ENCODE data around the gene PPHLN1. TPM values are rescaled to one million over a fixed set of nuclear protein-coding genes. Genes with fewer than 3 reads are reported as not detected.

The PPHLN1 gene
- total and polyA plus RNA-seq, 7 experiments from 2014 or later: 89.1 to 182 (median 90.9) TPM

- DNase-seq (peak in 1 of 9 donors; percentile 1), ATAC-seq (no peak)
- H3K4me1 ChIP-seq (ENCODE audit: control insufficient read depth in 2 of 2, insufficient read depth in 2 of 2, low read length in 2 of 2): no peaks in the 10 kb centered on the region
- no peak overlapping the region for H3K4me3 ChIP-seq (ENCODE audit: low read length)
- Mint-ChIP-seq H3K9me3 (peaks cover 0 to 2% (median 0%) of the 10 kb centered on the region in 11 donors), H3K4me1 (peaks cover 0 to 8% (median 0%) of the 10 kb centered on the region in 7 donors), H3K4me3 (no peak overlapping the region), H3K27ac (no peak overlapping the region), H3K36me3 (no peaks in the 10 kb centered on the region), H3K27me3 (peaks cover 0 to under 1% (median 0%) of the 10 kb centered on the region in 5 donors)
- no peaks in the 10 kb centered on the region for H3K27me3 ChIP-seq (ENCODE audit: control insufficient read depth in 2 of 2, insufficient read depth in 2 of 2, low read length in 2 of 2)
- intact Hi-C loops (cut with micrococcal nuclease): no loop called here
- no peaks in the 10 kb centered on the region for H3K36me3 ChIP-seq (ENCODE audit: control insufficient read depth in 2 of 3, insufficient read depth in 3 of 3, low read length in 3 of 3)
- CTCF ChIA-PET: no interaction called here
- no peaks in the 10 kb centered on the region for H3K9me3 ChIP-seq (ENCODE audit: control insufficient read depth in 2 of 3, low read length in 3 of 3)
- no peak overlapping the region for H3K27ac ChIP-seq (ENCODE audit: low read depth, low read length)
- POLR2A ChIA-PET: no interaction called here
Observed at GRCh38 chr12:42296503-42297109, 29.4 kb upstream of the PPHLN1 start.

GRCh38 chr12:42298887-42299286 is 27.1 kb upstream of the PPHLN1 start:
- ATAC-seq (no peak), DNase-seq (no peak)
- H3K4me1 Mint-ChIP-seq: peaks cover 0 to 8% (median 0%) of the 10 kb centered on the region in 7 donors
- peaks cover 0 to 2% (median 0%) of the 10 kb centered on the region in 11 donors for H3K9me3 Mint-ChIP-seq
- CTCF ChIA-PET: interaction anchor here (1.5 kb wide), 1 partner anchor 19 kb away, joined by 5 read pairs; no protein-coding TSS in a partner anchor
- H3K27me3 Mint-ChIP-seq: no peaks in the 10 kb centered on the region
- H3K27ac Mint-ChIP-seq: no peak overlapping the region
- POLR2A ChIA-PET: no interaction called here
- no peak overlapping the region for H3K4me3 ChIP-seq (ENCODE audit: low read length)
- H3K36me3 Mint-ChIP-seq: no peaks in the 10 kb centered on the region
- no peak overlapping the region for H3K4me3 Mint-ChIP-seq
- no peaks in the 10 kb centered on the region for H3K9me3 ChIP-seq (ENCODE audit: control insufficient read depth in 2 of 3, low read length in 3 of 3)
- H3K27ac ChIP-seq (ENCODE audit: low read depth, low read length): no peak overlapping the region
- H3K27me3 ChIP-seq (ENCODE audit: control insufficient read depth in 2 of 2, insufficient read depth in 2 of 2, low read length in 2 of 2): no peaks in the 10 kb centered on the region
- intact Hi-C loops (cut with micrococcal nuclease): no loop called here
- H3K36me3 ChIP-seq (ENCODE audit: control insufficient read depth in 2 of 3, insufficient read depth in 3 of 3, low read length in 3 of 3): no peaks in the 10 kb centered on the region
- no peaks in the 10 kb centered on the region for H3K4me1 ChIP-seq (ENCODE audit: control insufficient read depth in 2 of 2, insufficient read depth in 2 of 2, low read length in 2 of 2)

DNA sequence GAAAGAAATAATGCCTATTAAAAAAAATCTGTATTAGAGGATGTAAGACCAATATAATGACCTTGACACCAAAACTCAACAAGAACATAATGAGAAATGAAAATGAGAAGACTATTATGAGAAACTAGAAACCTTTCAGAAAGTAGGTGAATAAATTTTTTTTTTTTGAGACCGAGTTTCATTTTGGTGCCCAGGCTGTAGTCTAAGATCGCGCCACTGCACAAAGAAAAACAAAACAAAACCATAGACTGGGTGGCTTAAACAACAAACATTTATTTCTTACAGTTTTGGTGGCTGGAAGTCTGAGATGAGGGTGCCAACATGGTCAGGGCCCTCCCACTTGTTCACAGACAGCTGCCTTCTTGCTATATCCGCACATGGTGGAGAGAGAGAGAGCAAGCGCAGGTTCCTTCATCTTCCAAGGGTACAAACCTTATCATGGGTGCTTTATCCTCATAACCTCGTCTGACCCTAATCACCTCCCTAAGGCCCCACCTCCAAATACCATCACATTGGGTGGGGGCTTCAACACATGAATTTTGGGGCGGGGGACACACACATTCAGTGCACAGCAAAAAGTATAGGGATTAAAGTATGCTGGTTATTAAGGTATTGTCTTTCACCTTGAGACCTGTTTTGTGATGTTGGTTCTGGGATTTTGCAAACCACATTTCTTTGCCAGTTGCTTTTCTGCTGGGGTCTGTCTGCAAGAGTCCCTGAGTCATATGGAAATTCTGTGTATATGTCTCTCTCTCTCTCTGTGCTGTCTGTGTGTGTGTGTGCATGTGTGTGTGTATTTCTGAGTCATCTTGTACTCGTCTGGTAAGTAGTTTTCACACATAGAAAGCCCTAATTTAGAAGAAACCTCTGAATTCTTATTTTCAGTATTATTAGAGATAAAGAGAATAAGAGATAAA is 26.3 kb upstream of the PPHLN1 start:
- H3K36me3 ChIP-seq (ENCODE audit: control insufficient read depth in 2 of 3, insufficient read depth in 3 of 3, low read length in 3 of 3): no peaks in the 10 kb centered on the region
- peaks cover 0 to 8% (median 0%) of the 10 kb centered on the region in 7 donors for H3K4me1 Mint-ChIP-seq
- H3K4me3 Mint-ChIP-seq: peak overlapping the region in 1 of 10 donors; percentile 26
- H3K4me1 ChIP-seq (ENCODE audit: control insufficient read depth in 2 of 2, insufficient read depth in 2 of 2, low read length in 2 of 2): no peaks in the 10 kb centered on the region
- CTCF ChIA-PET: interaction anchor here (1.5 kb wide), 1 partner anchor 18 kb away, joined by 5 read pairs; no protein-coding TSS in a partner anchor
- H3K27me3 ChIP-seq (ENCODE audit: control insufficient read depth in 2 of 2, insufficient read depth in 2 of 2, low read length in 2 of 2): no peaks in the 10 kb centered on the region
- peak; percentile 40 for ATAC-seq
- H3K27me3 Mint-ChIP-seq: no peaks in the 10 kb centered on the region
- peaks cover 0 to 2% (median 0%) of the 10 kb centered on the region in 11 donors for H3K9me3 Mint-ChIP-seq
- H3K9me3 ChIP-seq (ENCODE audit: control insufficient read depth in 2 of 3, low read length in 3 of 3): no peaks in the 10 kb centered on the region
- intact Hi-C loops (cut with micrococcal nuclease): no loop called here
- DNase-seq: peak in 1 of 9 donors; percentile 43
- no peak overlapping the region for H3K27ac Mint-ChIP-seq
- H3K4me3 ChIP-seq (ENCODE audit: low read length): no peak overlapping the region
- POLR2A ChIA-PET: no interaction called here
- H3K27ac ChIP-seq (ENCODE audit: low read depth, low read length): no peak overlapping the region
- no peaks in the 10 kb centered on the region for H3K36me3 Mint-ChIP-seq

DNA sequence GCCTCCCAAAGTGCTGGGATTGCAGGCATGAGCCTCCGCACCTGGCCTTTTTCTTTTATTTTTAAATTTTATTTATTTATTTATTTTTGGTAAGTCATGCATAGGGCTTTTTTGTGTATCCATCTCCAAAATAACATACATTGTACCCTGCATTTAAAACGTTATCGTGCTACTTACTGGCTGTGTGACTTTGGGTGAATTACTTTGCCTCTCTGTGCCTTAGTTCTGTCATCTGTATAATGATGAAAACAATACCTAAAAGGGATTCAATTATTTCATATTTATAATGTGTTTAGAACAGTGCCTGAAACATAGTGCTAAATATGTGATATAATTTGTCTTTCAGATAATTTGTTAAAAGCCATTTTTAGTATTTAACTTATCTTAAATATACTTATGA is 19.7 kb upstream of the PPHLN1 start:
- Histone ChIP-seq H3K27ac (ENCODE audit: low read depth, low read length) (no peak overlapping the region), H3K36me3 (ENCODE audit: control insufficient read depth in 2 of 3, insufficient read depth in 3 of 3, low read length in 3 of 3) (no peaks in the 10 kb centered on the region), H3K9me3 (ENCODE audit: control insufficient read depth in 2 of 3, low read length in 3 of 3) (no peaks in the 10 kb centered on the region), H3K4me1 (ENCODE audit: control insufficient read depth in 2 of 2, insufficient read depth in 2 of 2, low read length in 2 of 2) (no peaks in the 10 kb centered on the region), H3K27me3 (ENCODE audit: control insufficient read depth in 2 of 2, insufficient read depth in 2 of 2, low read length in 2 of 2) (no peaks in the 10 kb centered on the region), H3K4me3 (ENCODE audit: low read length) (no peak overlapping the region)
- Mint-ChIP-seq H3K4me3 (no peak overlapping the region), H3K27me3 (no peaks in the 10 kb centered on the region), H3K27ac (no peak overlapping the region), H3K4me1 (no peaks in the 10 kb centered on the region), H3K9me3 (no peaks in the 10 kb centered on the region), H3K36me3 (peaks cover 0 to 8% (median 0%) of the 10 kb centered on the region in 5 donors)
- CTCF ChIA-PET: no interaction called here
- POLR2A ChIA-PET: no interaction called here
- intact Hi-C loops (cut with micrococcal nuclease): no loop called here
- ATAC-seq: no peak
- DNase-seq: no peak

GRCh38 chr12:42308390-42308789 is 17.6 kb upstream of the PPHLN1 start:
- no peaks in the 10 kb centered on the region for H3K4me1 Mint-ChIP-seq
- no peaks in the 10 kb centered on the region for H3K27me3 Mint-ChIP-seq
- no peaks in the 10 kb centered on the region for H3K27me3 ChIP-seq (ENCODE audit: control insufficient read depth in 2 of 2, insufficient read depth in 2 of 2, low read length in 2 of 2)
- H3K4me3 ChIP-seq (ENCODE audit: low read length): no peak overlapping the region
- H3K4me3 Mint-ChIP-seq: no peak overlapping the region
- H3K36me3 Mint-ChIP-seq: peaks cover 0 to 13% (median 5%) of the 10 kb centered on the region in 5 donors
- ChIA-PET CTCF (no interaction called here), POLR2A (no interaction called here)
- no peak overlapping the region for H3K27ac ChIP-seq (ENCODE audit: low read depth, low read length)
- intact Hi-C loops (cut with micrococcal nuclease): no loop called here
- DNase-seq (no peak), ATAC-seq (no peak)
- no peaks in the 10 kb centered on the region for H3K9me3 Mint-ChIP-seq
- no peak overlapping the region for H3K27ac Mint-ChIP-seq
- no peaks in the 10 kb centered on the region for H3K4me1 ChIP-seq (ENCODE audit: control insufficient read depth in 2 of 2, insufficient read depth in 2 of 2, low read length in 2 of 2)
- peaks cover 0 to 5% (median 4%) of the 10 kb centered on the region in 3 experiments for H3K36me3 ChIP-seq (ENCODE audit: control insufficient read depth in 2 of 3, insufficient read depth in 3 of 3, low read length in 3 of 3)
- H3K9me3 ChIP-seq (ENCODE audit: control insufficient read depth in 2 of 3, low read length in 3 of 3): no peaks in the 10 kb centered on the region

DNA sequence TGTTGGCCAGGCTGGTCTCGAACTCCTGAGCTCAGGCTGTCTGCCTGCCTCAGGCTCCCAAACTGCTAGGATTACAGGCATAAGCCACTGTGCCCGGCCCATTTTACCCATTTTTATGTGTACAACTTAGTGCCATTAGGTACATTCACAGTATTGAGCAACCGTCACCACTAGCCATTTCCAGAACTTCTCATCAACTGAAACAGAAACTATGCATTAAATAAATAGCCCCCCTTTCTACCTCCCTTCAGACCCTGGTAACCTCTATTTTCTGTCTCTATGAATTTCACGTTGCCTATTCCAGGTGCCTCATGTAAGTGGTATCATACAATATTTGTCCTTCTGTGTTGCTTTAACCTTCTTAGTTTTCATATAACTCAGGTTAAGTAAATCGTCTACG is 16.0 kb upstream of the PPHLN1 start:
- H3K4me3 ChIP-seq (ENCODE audit: low read length): no peak overlapping the region
- DNase-seq (no peak), ATAC-seq (no peak)
- no peaks in the 10 kb centered on the region for H3K4me1 ChIP-seq (ENCODE audit: control insufficient read depth in 2 of 2, insufficient read depth in 2 of 2, low read length in 2 of 2)
- Mint-ChIP-seq H3K27me3 (no peaks in the 10 kb centered on the region), H3K4me1 (no peaks in the 10 kb centered on the region), H3K27ac (no peak overlapping the region), H3K4me3 (no peak overlapping the region), H3K9me3 (no peaks in the 10 kb centered on the region), H3K36me3 (peaks cover 3 to 23% (median 9%) of the 10 kb centered on the region in 5 donors)
- CTCF ChIA-PET: no interaction called here
- H3K27ac ChIP-seq (ENCODE audit: low read depth, low read length): no peak overlapping the region
- peaks cover 0 to 13% (median 5%) of the 10 kb centered on the region in 3 experiments for H3K36me3 ChIP-seq (ENCODE audit: control insufficient read depth in 2 of 3, insufficient read depth in 3 of 3, low read length in 3 of 3)
- H3K27me3 ChIP-seq (ENCODE audit: control insufficient read depth in 2 of 2, insufficient read depth in 2 of 2, low read length in 2 of 2): no peaks in the 10 kb centered on the region
- POLR2A ChIA-PET: no interaction called here
- H3K9me3 ChIP-seq (ENCODE audit: control insufficient read depth in 2 of 3, low read length in 3 of 3): no peaks in the 10 kb centered on the region
- intact Hi-C loops (cut with micrococcal nuclease): no loop called here
